ENCODE results near the gene APOH. TPM values are rescaled to one million over a fixed set of nuclear protein-coding genes. Genes with fewer than 3 reads are reported as not detected.

APOH gene
- total RNA-seq, 4 donors from 2014 or later: 0.55 TPM; not detected in 3

GRCh38 chr17:66203274-66204015 lies 25.8 kb downstream of the APOH start:
- no peaks in the 10 kb centered on the region for H3K27me3 ChIP-seq
- H3K9me3 ChIP-seq: no peaks in the 10 kb centered on the region
- no peak overlapping the region for H3K27ac ChIP-seq
- TF ChIP-seq POLR2A (IDR thresholded peaks at IDR 0.05): no peak
- TF ChIP-seq POLR2AphosphoS5 (IDR thresholded peaks at IDR 0.05): no peak
- no peak for TF ChIP-seq CTCF (IDR thresholded peaks at IDR 0.05)
- no peak for TF ChIP-seq EP300 (IDR thresholded peaks at IDR 0.05; ENCODE audit: low read depth)
- DNase-seq: no peak
- H3K4me1 ChIP-seq: no peaks in the 10 kb centered on the region
- H3K36me3 ChIP-seq: no peaks in the 10 kb centered on the region
- no peak overlapping the region for H3K4me3 ChIP-seq
- in situ Hi-C loops (cut with MboI; ENCODE audit: low pct_ligation_motif_present in 1 of 4, low pct_unique_long_range_greater_than_20kb in 1 of 4, low sequenced_read_pairs in 3 of 4): loop anchor here in 2 of 4 donors (25.0 kb wide), 2 partner anchors 684 to 709 kb away; no protein-coding TSS in a partner anchor
- WGBS, 2 donors (ENCODE audit: low coverage in 1 of 2): 83% methylated on average over 8 of the region's 8 CpGs; no CpG with 5 or more reads in 1 of the 2 donors
- intact Hi-C loops (cut with DNase I; ENCODE audit: low total_unique reads): no loop called here

- in situ Hi-C loops (cut with MboI; ENCODE audit: low pct_ligation_motif_present in 1 of 4, low pct_unique_long_range_greater_than_20kb in 1 of 4, low sequenced_read_pairs in 3 of 4): loop anchor here in 2 of 4 donors (25.0 kb wide), 2 partner anchors 687 to 712 kb away; no protein-coding TSS in a partner anchor
- Histone ChIP-seq H3K36me3 (no peaks in the 10 kb centered on the region), H3K27ac (no peak overlapping the region), H3K27me3 (no peaks in the 10 kb centered on the region), H3K4me3 (no peak overlapping the region), H3K9me3 (no peaks in the 10 kb centered on the region), H3K4me1 (no peaks in the 10 kb centered on the region)
- TF ChIP-seq CTCF (IDR thresholded peaks at IDR 0.05) (peak; percentile 38 to 84 (median 50)), POLR2AphosphoS5 (IDR thresholded peaks at IDR 0.05) (no peak)
- DNase-seq: peak; percentile 59
- 0 to 2% methylated on average over 3 of the region's 3 CpGs for WGBS, 2 donors (ENCODE audit: low coverage in 1 of 2)
- intact Hi-C loops (cut with DNase I; ENCODE audit: low total_unique reads): no loop called here
Observed at GRCh38 chr17:66200685-66201092, 28.5 kb downstream of the APOH start.

GRCh38 chr17:66198242-66198641 lies 31.0 kb downstream of the APOH start:
- in situ Hi-C loops (cut with MboI; ENCODE audit: low pct_ligation_motif_present in 1 of 4, low pct_unique_long_range_greater_than_20kb in 1 of 4, low sequenced_read_pairs in 3 of 4) (no loop called here), intact Hi-C loops (cut with DNase I; ENCODE audit: low total_unique reads) (no loop called here)
- no peaks in the 10 kb centered on the region for H3K36me3 ChIP-seq
- no peak overlapping the region for H3K4me3 ChIP-seq
- no peak for DNase-seq
- no peak overlapping the region for H3K27ac ChIP-seq
- TF ChIP-seq POLR2A (IDR thresholded peaks at IDR 0.05): no peak
- no peak for TF ChIP-seq EP300 (IDR thresholded peaks at IDR 0.05; ENCODE audit: low read depth)
- H3K4me1 ChIP-seq: no peaks in the 10 kb centered on the region
- no peaks in the 10 kb centered on the region for H3K27me3 ChIP-seq
- H3K9me3 ChIP-seq: no peaks in the 10 kb centered on the region
- 86 to 91% methylated on average over 2 to 8 of the region's 8 CpGs for WGBS, 2 donors (ENCODE audit: low coverage in 1 of 2)

GRCh38 chr17:66192378-66192687 lies 36.9 kb downstream of the APOH start:
- in situ Hi-C loops (cut with MboI; ENCODE audit: low pct_ligation_motif_present in 1 of 4, low pct_unique_long_range_greater_than_20kb in 1 of 4, low sequenced_read_pairs in 3 of 4) (no loop called here), intact Hi-C loops (cut with DNase I; ENCODE audit: low total_unique reads) (no loop called here)
- WGBS, 2 donors (ENCODE audit: low coverage in 1 of 2): 0 to 2% methylated on average over 2 to 10 of the region's 10 CpGs
- H3K27ac ChIP-seq: peak overlapping the region; percentile 67 to 83 (median 71)
- no peaks in the 10 kb centered on the region for H3K36me3 ChIP-seq
- H3K27me3 ChIP-seq: no peaks in the 10 kb centered on the region
- DNase-seq: no peak
- no peaks in the 10 kb centered on the region for H3K9me3 ChIP-seq
- TF ChIP-seq POLR2A (IDR thresholded peaks at IDR 0.05) (no peak), EP300 (IDR thresholded peaks at IDR 0.05; ENCODE audit: low read depth) (no peak), CTCF (IDR thresholded peaks at IDR 0.05) (no peak), POLR2AphosphoS5 (IDR thresholded peaks at IDR 0.05) (no peak)
- peak overlapping the region; percentile 68 to 87 (median 74) for H3K4me3 ChIP-seq
- peaks cover 0 to 24% (median 15%) of the 10 kb centered on the region in 4 donors for H3K4me1 ChIP-seq
